ENCODE measurements around the gene IL17RC.
A peak's percentile ranks its signal among the peaks of the same experiment; 100 is the strongest.

IL17RC gene

DNA sequence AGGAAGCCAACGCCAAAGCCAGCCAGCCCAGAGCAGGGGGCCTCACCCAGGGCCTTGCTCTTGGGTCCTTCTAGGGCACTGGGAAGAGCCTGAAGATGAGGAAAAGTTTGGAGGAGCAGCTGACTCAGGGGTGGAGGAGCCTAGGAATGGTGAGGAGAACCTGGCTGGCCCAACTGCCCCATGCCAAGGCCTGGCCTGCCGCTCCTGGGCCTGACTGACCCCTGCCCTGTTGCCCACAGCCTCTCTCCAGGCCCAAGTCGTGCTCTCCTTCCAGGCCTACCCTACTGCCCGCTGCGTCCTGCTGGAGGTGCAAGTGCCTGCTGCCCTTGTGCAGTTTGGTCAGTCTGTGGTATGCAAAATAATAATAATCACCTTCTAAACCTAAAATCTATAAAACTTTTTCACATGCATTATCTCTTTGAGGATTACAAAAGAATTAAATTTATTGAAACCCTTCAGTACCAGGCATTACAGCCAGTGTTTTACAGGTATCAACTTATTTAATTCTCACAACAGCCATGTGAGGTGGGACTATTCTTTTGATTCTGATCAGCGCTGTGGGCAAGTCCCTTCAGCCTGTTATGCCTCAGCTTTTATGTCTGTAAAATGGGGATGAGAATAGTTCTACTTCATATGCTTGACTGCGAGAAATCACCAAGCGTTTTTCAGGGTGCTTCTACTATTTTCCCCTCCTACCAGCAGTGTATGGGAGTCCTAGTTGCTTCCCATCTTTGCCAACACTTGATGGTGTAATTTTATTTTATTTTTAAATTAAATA lies 1.6 kb downstream of the IL17RC start:
- Histone ChIP-seq H3F3A (ENCODE audit: control insufficient read depth, insufficient read depth) (no peaks in the 10 kb centered on the region), H3K9me3 (ENCODE audit: control insufficient read depth, insufficient read depth, low read length) (no peaks in the 10 kb centered on the region), H4K20me1 (ENCODE audit: control insufficient read depth, insufficient read depth, low read depth, low read length) (no peaks in the 10 kb centered on the region), H3K4me1 (ENCODE audit: control insufficient read depth, low read length) (peaks cover 12% of the 10 kb centered on the region), H3K36me3 (ENCODE audit: control insufficient read depth, low read length) (no peaks in the 10 kb centered on the region), H3K27ac (ENCODE audit: low read depth, low read length) (no peak overlapping the region), H3K27me3 (ENCODE audit: control insufficient read depth, low read length) (peaks cover 34% of the 10 kb centered on the region), H3K9me2 (replicated peaks; ENCODE audit: control insufficient read depth, low read length) (no peaks in the 10 kb centered on the region), H3K4me3 (ENCODE audit: low read length) (no peak overlapping the region), H3K4me2 (ENCODE audit: low read length) (no peak overlapping the region), H3K79me2 (ENCODE audit: control insufficient read depth, low read length) (no peaks in the 10 kb centered on the region)
- no peak for TF ChIP-seq EZH2phosphoT487 (IDR thresholded peaks at IDR 0.05; ENCODE audit: borderline replicate concordance, low read length)
- TF ChIP-seq, protein P1, sequence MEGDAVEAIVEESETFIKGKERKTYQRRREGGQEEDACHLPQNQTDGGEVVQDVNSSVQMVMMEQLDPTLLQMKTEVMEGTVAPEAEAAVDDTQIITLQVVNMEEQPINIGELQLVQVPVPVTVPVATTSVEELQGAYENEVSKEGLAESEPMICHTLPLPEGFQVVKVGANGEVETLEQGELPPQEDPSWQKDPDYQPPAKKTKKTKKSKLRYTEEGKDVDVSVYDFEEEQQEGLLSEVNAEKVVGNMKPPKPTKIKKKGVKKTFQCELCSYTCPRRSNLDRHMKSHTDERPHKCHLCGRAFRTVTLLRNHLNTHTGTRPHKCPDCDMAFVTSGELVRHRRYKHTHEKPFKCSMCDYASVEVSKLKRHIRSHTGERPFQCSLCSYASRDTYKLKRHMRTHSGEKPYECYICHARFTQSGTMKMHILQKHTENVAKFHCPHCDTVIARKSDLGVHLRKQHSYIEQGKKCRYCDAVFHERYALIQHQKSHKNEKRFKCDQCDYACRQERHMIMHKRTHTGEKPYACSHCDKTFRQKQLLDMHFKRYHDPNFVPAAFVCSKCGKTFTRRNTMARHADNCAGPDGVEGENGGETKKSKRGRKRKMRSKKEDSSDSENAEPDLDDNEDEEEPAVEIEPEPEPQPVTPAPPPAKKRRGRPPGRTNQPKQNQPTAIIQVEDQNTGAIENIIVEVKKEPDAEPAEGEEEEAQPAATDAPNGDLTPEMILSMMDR (IDR thresholded peaks at IDR 0.05; ENCODE audit: low read depth, low read length, poor library complexity, severe bottlenecking) = no peak

DNA sequence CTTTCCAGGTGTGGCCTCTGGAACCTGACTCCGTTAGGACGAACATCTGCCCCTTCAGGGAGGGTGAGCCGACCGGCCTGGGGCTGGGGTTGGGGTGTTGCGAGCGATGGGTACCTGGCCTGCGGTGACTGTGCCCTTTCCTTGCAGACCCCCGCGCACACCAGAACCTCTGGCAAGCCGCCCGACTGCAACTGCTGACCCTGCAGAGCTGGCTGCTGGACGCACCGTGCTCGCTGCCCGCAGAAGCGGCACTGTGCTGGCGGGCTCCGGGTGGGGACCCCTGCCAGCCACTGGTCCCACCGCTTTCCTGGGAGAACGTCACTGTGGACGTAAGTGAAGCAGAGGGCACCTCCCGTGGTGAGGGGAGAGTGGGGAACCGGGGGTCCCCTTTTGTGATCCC lies 11.3 kb downstream of the IL17RC start:
- Histone ChIP-seq H3K4me3 (ENCODE audit: low read length) (no peak overlapping the region), H3K4me2 (ENCODE audit: low read length) (no peak overlapping the region), H3K9me2 (replicated peaks; ENCODE audit: control insufficient read depth, low read length) (no peaks in the 10 kb centered on the region), H3K27me3 (ENCODE audit: control insufficient read depth, low read length) (no peaks in the 10 kb centered on the region; the same call in 1 of the 2 replicates), H3K79me2 (ENCODE audit: control insufficient read depth, low read length) (no peaks in the 10 kb centered on the region), H4K20me1 (ENCODE audit: control insufficient read depth, insufficient read depth, low read depth, low read length) (no peaks in the 10 kb centered on the region), H3K9me3 (ENCODE audit: control insufficient read depth, insufficient read depth, low read length) (no peaks in the 10 kb centered on the region), H3K36me3 (ENCODE audit: control insufficient read depth, low read length) (no peaks in the 10 kb centered on the region), H3K4me1 (ENCODE audit: control insufficient read depth, low read length) (peaks cover 15% of the 10 kb centered on the region), H3K27ac (ENCODE audit: low read depth, low read length) (no peak overlapping the region), H3F3A (ENCODE audit: control insufficient read depth, insufficient read depth) (no peaks in the 10 kb centered on the region; the same call in 1 of the 2 replicates)
- no peak for TF ChIP-seq EZH2phosphoT487 (IDR thresholded peaks at IDR 0.05; ENCODE audit: borderline replicate concordance, low read length)
- TF ChIP-seq, protein P1 (IDR thresholded peaks at IDR 0.05; ENCODE audit: low read depth, low read length, poor library complexity, severe bottlenecking) = no peak

DNA sequence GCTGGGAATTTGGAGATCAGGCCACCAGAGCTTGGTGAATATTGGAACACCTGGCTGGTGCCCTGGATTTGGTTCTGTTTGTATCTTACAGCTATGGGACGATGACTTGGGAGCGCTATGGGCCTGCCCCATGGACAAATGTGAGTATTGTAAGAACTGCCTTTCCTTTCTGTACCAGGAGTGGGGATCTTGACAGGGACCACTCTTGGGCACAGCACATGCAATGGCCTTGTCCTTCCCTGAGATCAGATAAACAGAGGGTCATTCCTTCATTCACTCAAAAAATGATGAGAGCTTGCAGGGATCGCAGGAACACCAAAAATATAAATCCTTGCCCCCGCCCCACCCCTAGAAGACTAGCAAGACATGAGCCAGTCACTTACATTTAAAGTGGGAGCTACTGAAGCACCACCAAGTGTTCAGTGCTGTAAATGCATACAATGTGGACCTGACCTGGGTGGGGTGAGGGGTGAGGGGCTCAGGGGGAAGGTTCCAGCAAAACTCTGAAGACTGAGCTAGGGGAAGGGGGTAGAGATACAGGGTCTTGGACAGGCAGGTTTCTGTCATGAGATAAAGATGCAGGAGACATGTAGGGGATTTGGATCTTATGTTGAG lies 14.0 kb downstream of the IL17RC start:
- no peaks in the 10 kb centered on the region; the same call in 1 of the 2 replicates for H3F3A ChIP-seq (ENCODE audit: control insufficient read depth, insufficient read depth)
- H3K36me3 ChIP-seq (ENCODE audit: control insufficient read depth, low read length) = peaks cover 10% of the 10 kb centered on the region
- no peak overlapping the region for H3K4me3 ChIP-seq (ENCODE audit: low read length)
- peaks cover 20% of the 10 kb centered on the region for H3K79me2 ChIP-seq (ENCODE audit: control insufficient read depth, low read length)
- no peaks in the 10 kb centered on the region for H3K27me3 ChIP-seq (ENCODE audit: control insufficient read depth, low read length)
- no peak overlapping the region for H3K27ac ChIP-seq (ENCODE audit: low read depth, low read length)
- H3K4me2 ChIP-seq (ENCODE audit: low read length) = no peak overlapping the region
- no peaks in the 10 kb centered on the region for H3K9me3 ChIP-seq (ENCODE audit: control insufficient read depth, insufficient read depth, low read length)
- H4K20me1 ChIP-seq (ENCODE audit: control insufficient read depth, insufficient read depth, low read depth, low read length) = no peaks in the 10 kb centered on the region
- H3K9me2 ChIP-seq (replicated peaks; ENCODE audit: control insufficient read depth, low read length) = no peaks in the 10 kb centered on the region
- peaks cover 35% of the 10 kb centered on the region for H3K4me1 ChIP-seq (ENCODE audit: control insufficient read depth, low read length)
- TF ChIP-seq EZH2phosphoT487 (IDR thresholded peaks at IDR 0.05; ENCODE audit: borderline replicate concordance, low read length) = no peak
- TF ChIP-seq, protein P1 (IDR thresholded peaks at IDR 0.05; ENCODE audit: low read depth, low read length, poor library complexity, severe bottlenecking) = peak; percentile 45
